22Rv1 (cell line): ENCODE measurements around the gene TAS2R60.

Experiments used
- H3K27ac ChIP-seq: fragments of 450-650 bp; 2 replicates; pipeline ENCODE4 v1.5.1; 2017
- ZFX ChIP-seq: fragments of 450-650 bp; IDR thresholded peaks from 2 replicates; pipeline ENCODE4 v1.6.1; 2017; ENCODE audit warnings: antibody characterized with exemption, borderline replicate concordance
- TF ChIP-seq, protein P1 (sequence below): fragments of 450-650 bp; IDR thresholded peaks from 2 replicates; pipeline ENCODE4 v1.5.1; 2017; ENCODE audit warnings: mild to moderate bottlenecking

Gene TAS2R60

DNA sequence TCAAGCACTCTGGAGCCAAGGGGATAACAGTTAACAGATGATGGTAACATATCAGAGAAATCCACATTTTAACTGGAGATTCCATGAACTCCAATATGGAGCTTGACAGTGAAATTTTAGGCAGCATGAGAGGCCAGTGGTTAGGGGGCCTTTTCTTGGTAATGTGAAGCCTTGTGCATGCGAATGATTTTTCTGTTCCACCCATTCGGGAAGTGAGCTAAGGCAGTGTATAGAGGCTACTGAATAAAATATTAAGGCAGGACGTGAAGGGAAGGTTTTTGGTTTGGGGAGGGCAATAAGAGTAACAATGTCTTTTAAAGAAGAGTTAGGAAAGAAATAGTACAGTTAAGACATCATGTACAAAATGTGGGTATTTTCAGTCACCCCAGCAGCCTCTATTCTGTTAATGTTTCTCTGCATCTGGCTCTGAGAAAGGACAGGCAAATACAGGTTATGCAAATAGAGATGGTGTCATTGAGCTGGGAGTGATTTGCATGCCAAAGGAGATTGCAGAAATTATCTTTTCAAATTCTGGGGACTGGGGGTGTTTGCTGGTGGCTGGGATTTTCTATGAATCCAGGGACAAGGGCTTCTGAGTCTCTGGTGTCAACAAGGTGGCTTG is 6.8 kb upstream of the TAS2R60 start:
- H3K27ac ChIP-seq = no peak overlapping the region
- no peak for TF ChIP-seq ZFX
- TF ChIP-seq, protein P1, sequence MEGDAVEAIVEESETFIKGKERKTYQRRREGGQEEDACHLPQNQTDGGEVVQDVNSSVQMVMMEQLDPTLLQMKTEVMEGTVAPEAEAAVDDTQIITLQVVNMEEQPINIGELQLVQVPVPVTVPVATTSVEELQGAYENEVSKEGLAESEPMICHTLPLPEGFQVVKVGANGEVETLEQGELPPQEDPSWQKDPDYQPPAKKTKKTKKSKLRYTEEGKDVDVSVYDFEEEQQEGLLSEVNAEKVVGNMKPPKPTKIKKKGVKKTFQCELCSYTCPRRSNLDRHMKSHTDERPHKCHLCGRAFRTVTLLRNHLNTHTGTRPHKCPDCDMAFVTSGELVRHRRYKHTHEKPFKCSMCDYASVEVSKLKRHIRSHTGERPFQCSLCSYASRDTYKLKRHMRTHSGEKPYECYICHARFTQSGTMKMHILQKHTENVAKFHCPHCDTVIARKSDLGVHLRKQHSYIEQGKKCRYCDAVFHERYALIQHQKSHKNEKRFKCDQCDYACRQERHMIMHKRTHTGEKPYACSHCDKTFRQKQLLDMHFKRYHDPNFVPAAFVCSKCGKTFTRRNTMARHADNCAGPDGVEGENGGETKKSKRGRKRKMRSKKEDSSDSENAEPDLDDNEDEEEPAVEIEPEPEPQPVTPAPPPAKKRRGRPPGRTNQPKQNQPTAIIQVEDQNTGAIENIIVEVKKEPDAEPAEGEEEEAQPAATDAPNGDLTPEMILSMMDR = no peak

DNA sequence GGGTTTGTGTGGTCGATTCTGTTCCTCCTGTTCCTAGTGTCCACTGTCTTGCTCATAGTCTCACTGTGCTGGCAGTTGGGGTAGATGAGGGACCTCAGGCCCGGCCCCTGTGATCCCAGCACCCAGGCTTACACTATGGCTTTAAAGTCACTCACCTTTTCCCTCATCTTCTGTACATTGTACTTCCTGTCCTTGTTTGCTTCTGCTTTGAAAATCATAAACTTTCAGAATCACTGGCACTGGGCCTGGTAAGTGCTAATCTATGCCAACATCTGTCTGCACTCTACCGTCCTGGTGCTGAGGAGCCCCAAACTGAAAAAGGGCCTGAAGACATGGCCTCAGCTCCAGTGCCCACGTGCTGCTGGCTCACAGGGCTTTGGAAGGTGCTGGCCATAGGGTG is 5.7 kb upstream of the TAS2R60 start:
- TF ChIP-seq, protein P1 = no peak
- TF ChIP-seq ZFX = no peak
- no peak overlapping the region for H3K27ac ChIP-seq

DNA sequence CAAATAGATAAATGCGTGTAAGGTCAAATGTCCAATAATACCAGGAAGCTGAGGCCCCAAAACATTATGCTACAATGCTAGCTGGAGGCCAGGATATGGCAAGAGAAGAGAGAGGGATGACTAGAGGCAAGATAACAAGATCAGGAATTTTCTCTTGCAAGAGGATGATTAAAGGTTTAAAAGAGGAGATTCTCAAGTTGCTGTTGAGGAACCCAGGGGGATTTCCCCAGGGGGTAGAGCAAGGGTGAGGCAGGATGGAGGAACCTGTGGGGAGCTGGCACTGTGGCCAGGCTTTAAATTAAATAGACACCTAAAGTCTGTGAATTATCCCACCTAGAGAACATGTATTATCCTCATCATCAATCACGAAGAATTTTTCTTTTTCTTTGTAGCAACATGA is 3.4 kb upstream of the TAS2R60 start:
- TF ChIP-seq ZFX = no peak
- TF ChIP-seq, protein P1 = no peak
- H3K27ac ChIP-seq = no peak overlapping the region

DNA sequence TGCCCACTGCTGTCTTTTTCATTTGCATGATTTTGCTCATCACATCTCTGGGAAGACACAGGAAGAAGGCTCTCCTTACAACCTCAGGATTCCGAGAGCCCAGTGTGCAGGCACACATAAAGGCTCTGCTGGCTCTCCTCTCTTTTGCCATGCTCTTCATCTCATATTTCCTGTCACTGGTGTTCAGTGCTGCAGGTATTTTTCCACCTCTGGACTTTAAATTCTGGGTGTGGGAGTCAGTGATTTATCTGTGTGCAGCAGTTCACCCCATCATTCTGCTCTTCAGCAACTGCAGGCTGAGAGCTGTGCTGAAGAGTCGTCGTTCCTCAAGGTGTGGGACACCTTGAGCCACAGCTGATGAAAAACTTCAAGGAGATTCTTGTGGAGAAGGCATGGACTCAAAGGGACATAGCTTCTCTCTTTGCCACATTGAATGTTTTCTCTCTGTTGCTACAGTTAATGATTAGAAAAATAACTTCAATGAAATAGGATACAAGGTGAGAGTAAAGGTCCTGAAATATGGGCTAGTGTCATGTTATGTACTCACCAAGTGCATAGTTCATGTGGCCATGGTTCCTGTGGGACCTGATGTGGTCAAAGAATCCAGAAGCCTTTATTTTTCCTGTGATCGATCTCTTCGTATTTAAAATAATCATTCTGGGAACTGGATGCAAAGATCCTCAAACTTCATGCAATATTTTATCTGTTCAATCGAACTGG is 970 bp downstream of the TAS2R60 start:
- no peak for TF ChIP-seq ZFX
- TF ChIP-seq, protein P1 = no peak
- H3K27ac ChIP-seq = no peak overlapping the region

DNA sequence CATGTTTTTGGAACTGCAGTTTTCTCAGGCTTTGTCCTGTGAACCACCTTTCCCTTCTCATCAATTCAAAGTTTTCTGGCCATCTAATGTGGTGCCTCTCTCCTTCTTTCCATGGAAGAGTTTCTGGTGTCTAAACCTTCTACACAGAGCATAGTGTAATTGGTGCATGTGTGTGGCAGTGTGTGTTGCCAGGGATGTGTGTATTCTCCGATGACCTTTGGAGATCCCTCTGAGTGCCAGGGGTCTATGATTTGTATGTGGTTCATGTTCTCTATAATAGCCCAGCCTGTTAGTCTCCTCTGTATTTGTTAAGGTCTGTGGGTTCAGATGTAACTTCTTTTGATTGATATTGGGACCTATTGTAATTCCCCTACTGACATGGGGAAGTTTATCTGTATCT is 1.5 kb downstream of the TAS2R60 start:
- H3K27ac ChIP-seq = no peak overlapping the region
- TF ChIP-seq, protein P1 = no peak
- TF ChIP-seq ZFX = no peak

DNA sequence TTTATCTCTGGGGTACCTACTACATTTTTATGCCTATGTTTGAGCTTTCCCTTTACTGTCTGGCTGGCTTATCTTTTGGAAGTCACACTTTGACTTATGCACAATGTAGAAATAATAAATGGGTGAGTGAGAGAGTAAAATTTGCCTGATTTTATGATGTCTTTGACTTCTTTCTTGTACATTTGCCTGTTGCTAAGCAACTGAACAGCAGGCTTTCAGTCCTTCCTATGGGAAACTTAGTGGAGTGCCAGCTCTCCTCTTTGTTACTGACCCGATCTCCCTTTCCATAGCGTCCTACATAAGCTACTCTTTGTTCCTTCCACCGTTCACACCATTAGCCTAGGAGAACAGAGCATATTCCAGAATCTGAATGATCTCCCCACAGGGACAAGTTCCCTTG is 4.2 kb downstream of the TAS2R60 start:
- H3K27ac ChIP-seq = no peak overlapping the region

DNA sequence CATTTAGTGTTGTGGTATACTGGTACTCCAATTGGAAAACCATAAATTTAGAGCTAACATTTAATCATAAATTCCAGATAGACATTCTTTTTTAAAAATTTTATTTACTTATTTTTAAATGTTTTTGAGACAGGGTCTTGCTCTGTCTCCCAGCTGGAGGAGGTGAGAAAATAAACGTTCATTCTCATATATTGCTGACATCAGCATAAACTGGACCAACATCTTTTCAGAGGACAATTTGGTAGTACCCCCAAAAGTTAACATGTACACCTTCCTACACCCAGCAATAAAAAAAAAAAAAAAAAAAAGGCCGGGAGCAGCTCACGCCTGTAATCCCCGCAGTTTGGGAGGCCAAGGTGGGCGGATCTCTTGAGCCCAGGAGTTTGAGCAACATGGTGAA is 5.2 kb downstream of the TAS2R60 start:
- no peak for TF ChIP-seq ZFX
- TF ChIP-seq, protein P1 = no peak
- no peak overlapping the region for H3K27ac ChIP-seq

More for the DNA sequence above, 4.2 kb downstream of the TAS2R60 start:
- TF ChIP-seq, protein P1 = no peak
- no peak for TF ChIP-seq ZFX
